Superior temporal gyrus (tissue), 1 donor: ENCODE measurements around the gene CCL14.

ENCODE experiments used
- DNase-seq: peaks from one replicate; pipeline ENCODE4 v3.0.0-alpha.2; 2016; ENCODE audit errors: extremely low spot score

Gene CCL14

DNA sequence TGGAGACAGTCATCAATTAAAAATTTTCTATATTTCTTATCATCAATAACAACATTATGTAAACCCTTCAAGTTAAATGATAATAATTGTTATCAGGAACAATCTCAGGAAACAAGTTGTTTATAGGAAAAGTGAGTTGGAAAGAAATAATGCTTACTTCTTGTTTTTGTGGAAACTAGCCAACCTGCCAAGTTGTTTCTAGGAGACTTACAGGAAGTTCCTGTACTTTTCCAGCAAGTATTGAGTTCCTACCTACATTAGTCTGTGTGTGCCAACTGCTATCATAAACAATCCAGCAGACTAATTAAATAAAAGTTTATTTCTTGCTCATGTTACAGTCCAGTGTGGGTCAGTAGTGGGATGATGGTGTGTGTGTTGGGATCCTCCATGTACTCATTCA lies 1.6 kb upstream of the CCL14 start:
- DNase-seq = no peak

DNA sequence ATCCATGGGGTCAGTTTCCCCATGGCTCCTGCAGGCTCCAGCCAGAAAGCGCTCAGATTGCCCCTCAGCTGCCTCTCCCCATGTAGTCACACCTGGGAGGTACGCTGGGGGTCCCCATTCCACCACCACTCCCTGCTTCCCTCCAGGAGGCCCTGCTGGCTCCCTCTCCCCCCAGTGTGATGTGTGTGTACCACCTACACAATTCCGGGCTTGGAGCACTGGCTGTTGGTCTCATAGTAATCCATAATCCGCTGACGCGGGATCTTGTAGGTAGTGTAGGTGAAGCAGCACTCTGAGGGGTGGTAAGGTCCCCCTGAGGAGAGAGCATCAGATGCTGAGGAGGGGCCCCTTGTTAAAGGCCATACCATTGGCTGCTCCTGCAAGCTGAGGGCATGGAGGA lies 2.4 kb downstream of the CCL14 start:
- no peak for DNase-seq

DNA sequence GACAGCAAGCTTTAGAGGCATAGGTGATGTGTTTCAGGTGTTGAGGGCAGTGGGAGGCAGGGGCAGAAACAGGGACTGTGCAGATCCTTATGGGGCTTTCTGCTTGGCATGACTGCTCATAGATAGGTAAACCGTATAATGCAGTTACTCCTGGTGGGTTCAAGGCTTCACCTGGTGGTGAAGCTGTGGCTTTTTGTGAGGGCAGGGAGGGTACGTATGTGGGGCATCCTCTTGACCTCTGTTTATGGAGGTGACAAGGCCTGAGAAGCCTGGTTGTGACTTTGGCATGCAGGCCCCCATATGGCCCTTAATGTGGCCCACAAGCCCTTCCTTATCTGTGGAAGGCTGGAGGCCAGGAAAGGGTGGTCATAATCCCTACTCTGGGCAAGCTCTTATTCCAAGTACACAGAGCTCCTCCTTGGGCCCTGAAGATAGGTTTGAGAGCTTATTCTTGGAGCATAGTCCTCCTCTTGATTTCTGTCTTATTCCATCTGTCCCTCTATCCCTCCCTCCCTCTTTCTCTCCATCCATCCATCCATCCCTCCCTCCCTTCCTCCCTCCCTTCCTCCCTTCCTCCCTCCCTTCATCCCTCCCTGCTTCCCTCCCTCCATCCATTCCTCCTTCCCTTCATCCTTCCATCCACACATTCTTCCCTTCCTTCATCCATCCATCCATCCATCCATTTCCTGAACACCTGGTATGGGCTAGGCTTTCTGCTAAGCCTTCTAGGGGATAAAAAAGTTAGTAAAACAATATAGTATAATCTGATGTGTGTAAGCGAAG lies 3.9 kb downstream of the CCL14 start:
- DNase-seq = no peak

DNA sequence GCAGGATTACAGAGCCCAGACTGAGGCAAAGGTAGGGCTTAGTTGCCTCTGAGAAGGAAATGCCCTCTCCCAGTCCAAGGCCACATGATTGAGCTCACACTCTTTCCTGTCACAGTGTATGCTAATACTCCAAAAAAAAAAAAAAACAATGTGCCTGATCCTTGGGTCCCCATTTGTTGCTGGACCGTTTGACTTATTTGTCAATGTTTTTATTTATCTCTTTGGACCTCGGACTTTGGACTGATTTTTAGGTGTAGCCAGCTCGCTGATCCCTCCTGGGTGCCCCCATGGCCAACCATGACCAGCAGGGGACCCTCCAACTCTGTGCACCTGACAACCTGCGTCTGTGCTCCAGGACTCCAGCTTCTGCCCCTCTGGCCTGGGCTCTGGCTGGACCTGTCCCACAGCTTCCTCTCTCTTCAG lies 4.6 kb downstream of the CCL14 start:
- DNase-seq = no peak

DNA sequence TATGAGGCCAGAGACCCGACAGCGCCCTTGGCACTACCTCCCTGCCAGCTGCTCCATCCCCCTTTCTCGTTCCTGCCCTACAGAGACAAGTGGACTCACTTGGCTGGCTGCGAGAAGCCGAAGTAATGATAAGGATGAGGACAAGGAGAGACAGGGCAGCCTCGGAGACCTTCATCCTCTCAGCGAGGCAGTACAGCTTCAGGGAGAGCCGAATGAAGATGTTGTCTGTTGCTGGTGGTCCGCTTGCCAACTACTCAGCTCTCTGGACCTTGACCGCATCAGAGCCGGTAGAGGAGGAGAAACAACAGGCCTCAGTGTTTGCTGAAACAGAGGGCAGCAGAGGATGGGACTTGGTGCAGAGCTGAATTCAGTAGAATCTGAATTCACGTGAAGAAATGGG lies 5.3 kb downstream of the CCL14 start, which contains the start of gene CCL16:
TSS of gene CCL16 (minus strand) at position 252 of the 400 bp plus-strand sequence. CDS start at position 175, 77 bp downstream.
- no peak for DNase-seq

DNA sequence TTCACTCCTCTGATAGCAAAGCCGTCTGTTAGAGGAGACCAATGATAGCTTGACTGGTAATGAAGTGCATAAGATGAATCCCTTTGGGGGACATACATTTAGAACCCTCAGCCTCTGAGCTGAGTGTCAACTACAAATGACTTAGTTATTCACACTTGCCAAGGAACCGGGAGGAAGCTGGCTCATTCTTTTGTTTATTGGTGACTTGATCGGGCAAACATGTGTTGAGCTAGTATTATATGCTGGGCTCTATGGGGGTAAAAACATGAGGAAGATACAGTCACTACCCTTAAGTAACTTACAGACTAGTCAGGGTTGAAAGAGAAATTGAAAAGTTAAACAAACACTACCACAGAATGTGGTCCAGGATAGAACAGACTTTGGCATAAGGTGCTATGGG lies 8.2 kb downstream of the CCL14 start:
- no peak for DNase-seq

DNA sequence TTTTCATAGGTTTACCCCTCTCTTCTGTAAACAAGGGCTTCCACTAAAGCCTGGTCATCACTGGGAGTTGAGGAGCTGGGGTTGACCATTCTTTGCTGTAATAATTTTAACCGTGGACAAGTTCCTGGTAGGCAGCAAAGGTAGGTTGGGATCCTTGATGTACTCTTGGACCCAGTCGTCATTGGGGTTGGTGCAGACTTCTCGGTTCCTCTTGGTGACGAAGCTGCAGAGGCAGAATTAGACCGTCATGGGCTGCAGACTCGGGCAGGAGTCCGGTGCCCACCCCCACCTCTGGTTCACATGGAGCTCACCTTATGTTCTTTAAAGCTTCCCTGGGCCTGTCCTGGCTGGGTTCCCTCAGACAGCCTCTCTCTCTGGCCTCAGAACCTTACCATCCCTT lies 9.0 kb downstream of the CCL14 start:
- no peak for DNase-seq

DNA sequence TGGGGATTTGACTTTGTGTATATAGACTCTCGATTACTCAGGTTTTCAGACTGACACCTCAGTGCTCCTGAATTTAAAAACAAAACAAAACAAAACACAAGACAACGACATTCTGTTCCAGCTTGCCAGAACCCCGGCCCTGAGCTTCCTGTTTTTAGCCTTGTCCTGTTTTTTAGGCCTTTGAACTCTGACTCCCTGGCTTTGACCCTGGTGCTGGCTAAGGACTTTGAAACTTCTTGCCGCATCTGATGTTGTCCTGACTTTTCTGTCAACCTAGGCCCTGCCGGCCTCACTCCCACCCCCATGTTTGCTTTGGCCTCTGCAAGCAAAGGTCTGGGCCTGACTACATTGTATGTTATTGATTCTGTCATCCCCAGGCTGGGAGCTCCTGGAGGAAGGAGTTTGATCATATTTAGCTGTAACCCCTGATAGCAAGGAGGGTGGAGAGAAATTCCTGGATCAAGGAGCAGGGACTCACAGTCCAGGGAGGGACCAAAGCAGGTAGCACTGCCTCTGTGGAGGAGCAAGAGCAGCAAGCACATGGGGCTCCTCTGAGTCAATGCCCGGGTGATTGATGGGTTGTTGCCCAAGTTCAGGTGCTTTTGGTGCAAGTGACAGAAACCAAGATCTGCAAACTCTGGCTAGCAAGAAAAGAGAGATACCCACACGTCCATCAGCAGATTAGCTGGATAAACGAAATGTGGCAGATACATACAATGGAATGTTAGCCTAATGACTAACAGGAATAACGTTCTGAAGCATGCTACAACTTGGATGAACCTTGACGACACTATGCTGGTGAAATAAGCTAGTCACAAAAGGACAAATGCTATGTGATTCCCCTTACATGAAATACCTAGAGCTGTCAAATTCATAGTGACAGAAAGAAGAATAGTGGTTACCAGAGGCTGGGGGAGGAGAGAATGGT lies 12.9 kb downstream of the CCL14 start:
- DNase-seq = no peak

DNA sequence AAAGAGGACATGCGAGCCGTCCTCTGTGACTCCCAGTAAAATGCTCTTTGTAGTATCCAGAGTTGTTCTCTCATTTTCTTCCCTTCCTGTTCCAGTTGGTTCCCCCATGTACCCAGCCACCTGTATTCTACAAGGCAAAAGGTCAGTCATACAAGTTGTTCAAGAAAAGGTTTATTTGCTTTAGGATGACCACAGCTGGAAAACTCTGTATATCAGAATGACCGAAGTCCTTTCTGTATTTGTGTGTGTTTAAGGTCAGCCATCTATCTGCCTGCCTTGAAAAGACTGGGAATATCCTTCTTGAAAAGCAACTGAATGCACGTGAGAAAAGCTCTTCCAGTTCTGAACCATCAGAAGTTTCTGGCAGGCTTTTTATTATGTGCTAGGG lies 13.6 kb downstream of the CCL14 start:
- no peak for DNase-seq

DNA sequence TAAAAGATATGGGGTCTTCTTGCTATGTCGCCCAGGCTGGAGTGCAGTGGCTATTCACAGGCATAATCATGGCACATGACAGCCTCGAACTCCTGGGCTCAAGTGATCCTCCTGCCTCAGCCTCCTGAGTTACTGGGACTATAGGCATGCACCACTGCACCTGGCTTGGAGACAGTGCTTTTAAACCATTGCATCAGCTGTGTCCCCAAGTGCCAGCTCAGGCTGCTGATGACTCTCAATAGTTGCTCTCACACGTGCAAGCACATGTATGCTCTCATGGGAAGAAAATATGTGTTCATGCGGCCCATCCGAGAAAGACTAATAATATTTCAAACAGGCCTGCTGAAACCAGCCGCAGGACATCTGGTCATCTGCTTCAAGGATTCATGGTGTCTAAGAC lies 14.0 kb downstream of the CCL14 start:
- no peak for DNase-seq

DNA sequence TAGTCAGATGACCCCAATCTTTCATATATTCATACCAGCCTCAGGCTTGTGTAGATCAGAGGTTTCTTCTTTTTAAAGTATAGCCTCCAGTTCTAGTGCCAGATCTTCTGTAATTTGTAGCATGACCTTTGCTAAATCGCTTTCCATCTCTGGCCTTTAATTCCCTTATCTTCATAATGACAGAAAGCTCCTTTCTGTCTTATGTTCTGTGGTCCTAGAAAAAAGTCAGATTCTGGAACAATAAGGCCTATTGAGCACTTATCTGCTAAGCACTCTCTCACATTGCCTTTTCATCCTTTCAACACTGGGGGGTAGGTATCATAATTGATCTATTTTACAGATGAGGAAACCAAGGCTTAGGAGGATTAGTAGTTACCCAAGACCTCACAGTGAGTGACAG lies 14.5 kb downstream of the CCL14 start:
- DNase-seq = no peak

DNA sequence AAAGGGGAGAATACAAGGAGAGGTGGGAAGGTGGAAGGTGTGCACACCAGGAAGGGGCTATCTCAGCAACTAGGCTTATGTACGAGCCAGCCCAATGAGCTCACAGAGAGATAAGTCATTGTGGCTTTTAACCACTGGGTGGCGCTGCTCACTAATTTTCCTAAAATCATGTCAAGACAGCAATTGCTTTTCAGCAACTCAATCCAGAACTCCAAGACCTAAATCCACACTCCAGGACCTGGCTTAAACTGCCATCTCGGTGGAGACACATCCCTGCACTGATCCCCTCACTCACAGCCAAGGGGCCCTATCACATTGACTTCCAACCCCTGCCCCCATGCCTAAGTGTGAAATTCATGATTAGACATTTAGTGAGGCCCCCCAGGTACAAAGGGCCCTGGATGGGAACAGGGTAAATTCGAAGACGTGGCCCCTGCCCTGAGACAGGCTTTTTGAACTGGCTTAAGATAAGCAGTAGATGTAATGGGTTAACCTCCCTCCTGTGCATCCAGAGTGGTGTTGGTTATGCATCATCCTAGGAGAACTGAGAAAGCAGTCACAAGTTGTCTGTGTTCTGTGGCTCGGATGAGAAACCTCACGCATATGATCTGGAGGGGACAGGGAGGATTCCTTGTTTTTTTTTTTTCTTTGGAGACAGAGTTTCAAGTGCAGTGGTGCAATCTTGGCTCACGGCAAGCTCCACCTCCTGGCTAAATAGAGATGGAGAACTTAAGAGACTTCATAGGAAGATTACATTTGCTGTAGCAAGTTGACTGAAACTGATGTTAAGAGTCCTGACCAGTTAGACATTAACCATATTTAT lies 16.8 kb downstream of the CCL14 start:
- peak; percentile 97 for DNase-seq

DNA sequence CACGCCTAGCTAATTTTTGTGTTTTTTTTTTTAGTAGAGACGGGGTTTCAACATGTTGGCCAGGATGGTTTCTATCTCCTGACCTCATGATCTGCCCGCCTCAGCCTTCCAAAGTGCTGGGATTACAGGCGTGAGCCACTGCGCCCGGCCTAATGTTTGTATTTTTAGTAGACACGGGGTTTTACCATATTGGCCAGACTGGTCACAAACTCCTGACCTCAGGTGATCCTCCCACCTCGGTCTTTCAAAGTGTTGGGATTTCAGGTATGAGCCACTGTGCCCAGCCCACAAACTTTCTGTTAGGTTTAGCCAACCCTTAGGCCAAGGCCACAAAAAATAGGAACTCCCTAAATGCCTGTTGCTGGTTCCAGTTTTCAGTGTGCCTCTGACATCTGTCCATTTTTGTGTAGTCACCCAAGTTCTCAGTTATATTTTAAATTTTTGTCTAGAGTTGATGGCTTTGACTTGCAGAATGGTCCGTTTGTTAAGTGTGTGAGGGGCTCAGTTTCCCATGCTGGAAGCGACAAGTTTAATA lies 17.9 kb downstream of the CCL14 start:
- no peak for DNase-seq

DNA sequence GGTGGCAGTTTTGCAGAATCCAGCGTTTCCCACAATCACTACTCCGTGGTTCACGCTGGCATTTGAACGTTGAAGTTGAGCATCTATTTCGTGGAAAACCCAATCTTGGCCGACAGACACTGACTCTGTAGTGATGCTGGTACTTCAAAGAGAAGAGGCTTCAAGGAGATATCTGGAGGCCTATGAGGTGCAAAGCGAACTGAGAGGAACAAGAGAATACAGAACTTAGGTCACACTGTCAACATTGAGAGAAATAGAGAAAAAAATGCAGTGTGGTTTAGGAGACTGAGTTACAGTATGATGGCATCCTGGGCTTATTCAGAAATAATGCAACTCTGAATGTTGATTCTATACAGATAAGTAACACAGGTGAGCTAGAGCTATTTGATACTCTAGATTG lies 21.3 kb downstream of the CCL14 start:
- no peak for DNase-seq

DNA sequence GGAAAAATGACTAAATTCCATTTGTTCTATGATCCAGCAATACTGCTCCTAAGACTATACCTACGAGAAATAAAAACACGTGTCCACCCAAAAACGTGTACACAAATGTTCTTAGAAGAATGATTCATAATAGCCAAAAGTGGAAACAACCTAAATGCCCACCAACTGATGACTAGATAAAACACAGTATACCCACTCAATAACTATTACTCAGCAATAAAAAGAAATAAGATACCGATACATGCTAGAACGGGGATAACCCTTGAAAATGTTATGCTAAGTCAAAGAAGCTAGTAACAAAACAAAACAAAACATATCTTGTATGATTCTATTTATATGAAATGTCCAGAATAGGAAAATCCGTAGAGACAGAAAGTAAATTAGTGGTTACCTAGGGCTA lies 22.9 kb downstream of the CCL14 start:
- no peak for DNase-seq

DNA sequence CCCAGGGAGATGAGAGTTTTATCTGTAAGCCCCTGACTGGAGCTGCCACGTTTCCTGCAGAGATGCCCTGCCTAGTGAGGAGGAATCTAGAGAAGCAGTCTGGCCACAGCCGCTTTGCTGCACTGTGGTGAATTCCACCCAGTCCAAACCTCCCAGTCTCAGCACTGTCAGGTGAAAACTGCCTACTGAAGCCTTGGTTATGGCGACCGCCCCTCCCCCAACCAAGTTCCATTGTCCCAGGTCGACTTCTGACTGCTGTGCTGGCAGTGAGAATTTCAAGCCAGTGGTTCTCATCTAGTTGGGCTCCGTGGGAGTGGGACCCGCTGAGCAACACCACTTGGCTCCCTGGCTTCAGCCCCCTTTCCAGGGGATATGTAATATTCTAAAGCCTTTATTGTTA lies 32.8 kb downstream of the CCL14 start:
- no peak for DNase-seq

DNA sequence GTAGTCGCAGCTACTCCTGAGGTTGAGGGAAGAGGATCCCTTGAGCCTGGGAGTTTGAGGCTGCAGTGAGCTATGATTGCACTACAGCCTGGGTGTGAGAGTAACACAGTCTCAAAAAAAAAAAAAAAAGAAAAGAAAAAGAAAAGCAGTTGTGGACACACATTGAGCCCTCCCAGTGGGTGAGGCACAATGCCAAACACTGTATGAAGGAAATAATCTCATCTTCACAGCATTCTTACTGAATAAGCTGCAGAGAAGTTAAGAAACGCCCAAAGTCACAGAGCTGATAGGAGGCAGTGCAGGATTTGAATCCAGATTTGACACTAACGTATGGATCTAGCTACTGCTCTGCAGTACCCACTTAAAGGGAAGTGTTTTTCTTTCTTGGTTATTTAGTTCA lies 37.1 kb downstream of the CCL14 start:
- DNase-seq = no peak

DNA sequence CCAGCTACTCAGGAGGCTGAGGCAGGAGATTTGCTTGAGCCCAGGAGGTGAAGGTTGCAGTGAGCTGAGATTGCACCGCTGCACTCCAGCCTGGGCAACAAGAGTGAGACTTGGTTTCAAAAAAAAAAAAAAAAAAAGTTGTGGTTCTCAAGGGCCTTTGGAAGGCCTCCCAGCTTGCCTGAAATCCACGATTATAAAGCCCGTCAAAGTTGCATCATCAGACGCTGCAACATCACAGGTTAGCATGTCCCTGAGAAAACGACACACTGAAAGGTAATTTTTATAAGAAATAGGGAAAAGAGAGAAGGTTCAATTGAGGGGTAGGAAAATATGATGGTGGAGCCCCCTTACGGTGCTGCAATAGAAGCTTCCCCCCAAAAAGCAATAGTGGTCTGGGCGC lies 38.4 kb downstream of the CCL14 start:
- no peak for DNase-seq

DNA sequence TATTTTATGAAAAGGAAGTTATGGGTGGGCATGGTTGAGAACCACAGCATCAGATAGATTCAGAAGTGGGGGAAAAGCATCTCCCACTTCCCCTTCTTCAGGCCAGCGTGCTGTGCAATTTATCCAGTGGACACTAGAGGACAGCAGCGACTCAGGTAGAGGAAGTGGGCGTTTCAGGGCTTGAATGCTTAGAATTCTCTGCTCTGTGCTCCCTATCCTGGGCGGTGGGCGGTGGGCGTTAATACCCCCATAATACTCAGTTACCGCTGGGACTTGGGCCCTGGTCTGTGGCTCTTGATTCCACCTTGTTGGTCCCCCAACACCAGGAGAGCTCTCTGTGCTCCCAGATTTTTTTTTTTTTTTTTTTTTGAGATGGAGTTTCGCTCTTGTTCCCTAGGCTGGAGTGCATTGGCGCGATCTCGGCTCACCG lies 39.4 kb downstream of the CCL14 start:
- no peak for DNase-seq

DNA sequence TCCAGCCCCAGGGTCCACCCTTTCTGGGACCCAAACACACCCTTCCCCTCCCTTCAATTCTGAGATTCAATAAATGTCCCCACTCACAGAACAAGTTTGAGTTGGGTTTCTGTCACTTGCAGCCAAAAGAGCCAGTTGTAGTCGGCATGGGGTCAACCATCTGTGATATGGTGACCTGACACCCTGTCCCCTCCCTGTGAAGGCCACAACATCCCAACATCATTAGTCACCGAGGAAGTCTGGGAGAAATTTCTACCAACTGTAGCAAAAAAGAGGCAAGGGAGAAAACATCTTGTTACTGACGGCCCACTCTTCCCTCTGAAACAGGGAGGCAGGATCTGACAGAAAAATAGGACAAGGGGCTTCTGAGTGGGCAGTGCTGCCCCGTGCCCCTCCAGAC lies 42.4 kb downstream of the CCL14 start:
- DNase-seq = no peak

DNA sequence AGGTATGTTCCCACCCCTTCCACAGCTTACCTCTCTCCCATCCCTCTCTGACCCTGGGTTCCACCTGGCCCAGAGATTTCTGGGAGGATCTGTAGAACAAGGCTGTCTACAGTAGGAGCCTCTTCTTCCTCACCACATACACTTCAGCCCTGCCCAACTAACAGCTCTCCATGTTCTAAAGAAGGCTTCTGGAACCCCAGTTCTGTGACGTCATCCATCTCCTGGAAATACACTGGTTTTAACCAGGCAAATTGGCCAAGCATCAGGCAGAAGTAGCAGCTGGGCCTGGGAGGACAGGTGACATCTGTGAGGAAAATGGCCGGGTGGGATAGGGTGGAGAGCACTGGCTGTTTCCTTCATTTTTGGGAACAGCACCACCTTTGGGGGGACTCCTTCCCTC lies 43.0 kb downstream of the CCL14 start, which contains the start of gene LYZL6:
TSS of gene LYZL6 (minus strand) at position 177 of the 400 bp plus-strand sequence. CDS start 4,357 bp downstream, outside the sequence.
- no peak for DNase-seq
